GM18505 (cell line): ENCODE measurements around the gene RPTOR.

ENCODE experiments used
- ATAC-seq: cut with Tn5 transposase; IDR thresholded peaks from one replicate; pipeline ENCODE4 v1.9.1; 2021; ENCODE audit not compliant: unreplicated experiment
- POLR2A ChIP-seq: IDR thresholded peaks from 4 replicates; pipeline ENCODE4 v1.6.1; 2011; ENCODE audit warnings: borderline replicate concordance; ENCODE audit not compliant: insufficient read depth, insufficient read length; ENCODE audit errors: extremely low read depth

The RPTOR gene

DNA sequence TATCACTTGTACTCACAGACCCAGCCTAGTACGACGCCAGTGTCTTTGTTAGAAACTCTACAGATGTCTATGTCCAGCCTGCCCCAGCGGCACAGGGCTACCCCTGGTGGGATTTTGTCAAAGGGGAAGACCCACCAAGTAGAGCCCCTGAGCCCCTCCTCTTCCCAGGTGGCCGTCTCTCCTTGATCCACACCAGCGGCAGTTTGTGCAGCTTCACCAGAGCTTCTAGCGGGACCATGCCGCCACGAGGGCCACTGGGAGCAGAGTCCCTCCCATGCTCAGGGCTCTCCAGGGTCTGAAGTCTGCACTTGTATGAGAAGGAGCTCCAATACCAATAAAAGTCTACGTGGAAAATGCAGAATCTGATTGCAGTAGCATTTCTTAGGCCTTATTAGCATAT lies 157.1 kb downstream of the RPTOR start:
- no peak for TF ChIP-seq POLR2A
- no peak for ATAC-seq

DNA sequence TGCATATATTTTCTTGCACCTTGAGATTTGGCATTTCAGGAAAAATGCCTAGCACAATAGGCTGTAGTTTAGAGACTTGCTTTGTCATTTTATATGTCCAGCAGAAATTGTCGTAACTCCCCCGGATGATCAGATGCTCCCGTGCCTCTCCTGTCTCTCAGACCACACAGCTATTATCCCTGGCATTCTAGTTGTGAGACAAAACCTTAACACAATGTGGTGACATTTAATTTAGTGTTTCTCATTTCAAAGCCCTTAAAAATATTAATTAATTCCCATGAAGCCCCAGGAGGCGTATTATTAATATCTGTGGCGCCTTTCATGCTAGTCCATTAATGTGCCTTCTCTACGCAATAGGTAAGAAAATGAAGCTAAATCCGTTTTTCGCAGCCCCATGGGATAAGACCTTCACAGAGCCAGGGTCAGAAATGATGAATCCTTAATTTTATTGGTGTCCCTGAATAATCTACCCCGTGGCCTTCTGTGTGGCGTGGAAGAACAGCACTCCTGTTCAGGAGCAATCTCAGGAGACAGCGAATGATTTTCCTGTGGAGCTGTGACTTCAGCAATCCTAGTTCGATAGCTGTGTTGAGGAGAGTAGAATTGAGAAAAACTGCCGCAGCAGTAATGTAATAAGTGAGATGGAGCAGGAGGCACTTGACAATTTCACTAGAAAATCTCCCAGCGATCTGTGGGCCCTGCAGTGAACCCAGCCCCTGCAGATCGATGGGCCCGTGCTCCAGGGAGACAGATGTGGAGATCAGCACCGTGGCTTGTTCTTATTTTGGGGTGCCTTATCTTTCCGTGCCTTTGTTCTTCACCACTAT lies 157.9 kb downstream of the RPTOR start:
- no peak for TF ChIP-seq POLR2A
- ATAC-seq, result no peak

DNA sequence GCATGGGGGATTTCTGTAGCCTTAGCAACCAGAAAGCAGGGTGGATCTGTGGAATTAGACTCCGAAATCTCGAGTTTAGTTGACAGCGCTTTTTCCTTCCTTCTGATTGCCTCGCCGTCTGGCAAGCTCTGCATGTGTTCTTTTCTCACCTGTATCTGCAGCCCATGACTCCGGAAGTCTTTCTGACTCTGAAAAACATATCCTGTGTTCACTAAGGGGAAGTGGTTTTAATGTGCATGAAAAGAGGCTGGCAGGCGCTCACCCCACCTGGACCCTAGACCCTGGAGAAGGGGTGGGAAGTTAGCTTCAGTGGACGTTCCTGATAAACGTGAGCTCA lies 158.5 kb downstream of the RPTOR start:
- no peak for TF ChIP-seq POLR2A
- ATAC-seq, result no peak

DNA sequence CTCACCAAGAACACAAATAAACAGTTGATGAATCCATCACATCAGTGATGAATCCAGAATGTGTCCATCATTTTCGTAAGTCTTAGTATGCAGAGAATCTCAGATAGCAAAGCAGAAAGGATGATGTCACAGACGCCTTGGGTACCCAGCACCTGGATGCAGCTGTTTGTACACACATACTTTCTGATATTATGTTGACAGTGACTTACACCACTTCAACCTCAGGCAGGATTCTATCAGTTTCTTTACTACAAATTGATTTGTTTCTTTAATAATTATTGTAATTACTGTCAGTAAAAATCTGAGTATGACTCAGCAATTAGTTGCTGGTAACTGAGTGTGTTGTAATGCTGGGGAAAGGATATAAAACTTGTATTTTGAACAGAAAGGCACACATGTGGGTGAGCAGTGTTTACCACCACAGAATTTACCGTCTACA lies 159.8 kb downstream of the RPTOR start:
- TF ChIP-seq POLR2A, result no peak
- no peak for ATAC-seq

DNA sequence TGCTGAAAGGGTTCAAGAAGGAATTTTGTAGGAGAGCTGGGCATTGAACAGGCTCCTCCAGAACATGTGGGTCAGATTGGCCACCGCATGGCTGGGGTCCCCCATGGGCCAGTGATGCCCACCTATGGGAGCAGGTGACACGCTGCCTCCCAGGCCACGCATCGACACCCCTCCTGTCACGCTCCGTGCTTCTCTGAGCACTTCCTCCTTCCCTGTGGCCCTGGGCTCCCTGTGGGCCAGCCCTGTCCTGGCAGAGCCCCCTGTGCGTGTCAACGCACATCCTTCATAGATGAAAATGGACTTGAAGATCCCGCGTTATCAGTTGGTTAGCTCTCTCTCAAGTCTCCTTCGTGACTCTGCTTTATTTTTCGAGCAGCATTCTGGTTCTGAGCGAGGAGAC lies 160.3 kb downstream of the RPTOR start:
- ATAC-seq, result no peak
- TF ChIP-seq POLR2A, result no peak

DNA sequence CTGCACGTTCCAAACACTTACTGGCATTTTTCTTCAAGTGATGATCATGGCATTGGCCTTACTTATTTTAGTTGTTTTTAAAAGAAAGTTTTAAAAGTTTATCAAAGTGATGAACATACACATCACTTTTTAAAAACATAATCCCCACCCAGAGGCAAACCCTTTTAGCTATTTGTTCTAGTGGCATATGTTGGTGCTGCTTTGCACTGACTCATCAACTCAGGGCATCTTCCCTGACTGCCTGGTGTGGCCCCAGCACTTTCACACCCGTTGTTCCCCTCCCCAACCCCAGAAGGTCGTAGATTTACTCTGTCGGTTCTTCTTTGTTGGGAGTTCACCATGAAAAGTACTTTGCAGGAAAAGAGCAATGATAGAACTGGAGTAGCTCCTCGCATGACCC lies 161.3 kb downstream of the RPTOR start:
- no peak for TF ChIP-seq POLR2A
- no peak for ATAC-seq

DNA sequence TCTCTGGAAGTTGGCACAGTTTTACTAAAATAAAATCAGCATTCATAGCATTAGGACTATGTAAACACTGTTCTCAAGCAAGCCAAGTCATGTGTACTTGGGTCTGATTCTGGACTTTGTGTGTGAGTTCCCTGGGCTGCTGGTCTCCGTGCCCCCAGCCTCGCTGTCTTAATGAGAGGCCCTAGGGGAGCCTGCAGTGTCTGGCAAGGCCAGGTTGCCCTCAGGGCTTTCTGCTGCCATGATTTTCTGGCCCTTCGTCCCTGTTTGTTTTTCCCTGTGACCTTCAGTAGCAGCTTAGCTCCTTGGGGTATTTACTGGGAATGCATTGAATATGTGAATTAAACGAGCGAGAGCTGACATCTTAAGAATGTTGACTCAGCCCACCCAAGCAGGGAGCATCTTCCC lies 161.8 kb downstream of the RPTOR start:
- no peak for TF ChIP-seq POLR2A
- no peak for ATAC-seq

DNA sequence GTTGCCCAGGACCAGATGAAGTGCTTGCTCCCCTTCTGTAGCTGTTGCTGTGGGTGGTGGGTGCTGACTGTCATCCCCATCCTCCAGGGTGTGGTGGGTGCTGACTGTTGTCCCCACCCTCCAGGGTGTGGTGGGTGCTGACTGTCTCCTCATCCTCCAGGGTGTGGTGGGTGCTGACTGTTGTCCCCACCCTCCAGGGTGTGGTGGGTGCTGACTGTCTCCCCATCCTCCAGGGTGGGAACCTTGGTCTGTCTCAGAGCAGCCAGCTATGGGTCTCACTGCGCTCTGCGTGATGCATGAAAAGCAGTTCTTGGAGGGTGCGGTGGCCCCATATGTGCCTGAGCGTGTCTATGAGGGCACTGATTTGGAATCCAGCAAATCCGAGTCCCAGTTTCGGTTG lies 163.8 kb downstream of the RPTOR start:
- ATAC-seq, result no peak
- TF ChIP-seq POLR2A, result no peak

DNA sequence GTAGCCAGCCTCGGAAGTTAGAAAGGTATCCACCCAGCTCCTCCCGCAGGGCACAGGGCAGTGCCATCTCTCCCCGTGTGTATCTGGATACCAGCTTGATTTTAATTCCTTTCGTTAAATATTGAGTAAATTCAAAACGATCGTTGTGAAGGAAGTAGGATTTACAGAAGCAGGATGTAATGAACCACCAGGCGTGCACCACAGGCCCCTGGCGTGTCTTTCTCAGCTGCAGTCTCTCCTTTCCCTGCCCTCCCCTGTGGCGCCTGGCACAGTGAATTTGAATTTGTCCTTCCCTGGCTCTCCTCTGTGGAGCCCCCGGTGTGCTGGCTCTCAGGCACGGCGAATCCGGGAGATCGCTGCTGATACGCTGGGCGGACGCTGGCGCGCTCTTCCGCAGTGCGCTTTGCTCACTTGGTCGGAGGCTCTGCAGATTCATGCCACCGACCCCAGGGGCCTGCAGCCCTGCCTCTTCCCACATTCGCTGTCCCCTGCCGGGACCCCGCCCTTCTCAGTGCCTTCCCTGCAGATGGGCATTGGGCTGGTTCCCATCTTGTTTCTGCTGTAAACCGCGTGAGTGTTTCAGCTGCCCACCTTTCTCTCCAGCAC lies 164.6 kb downstream of the RPTOR start:
- no peak for ATAC-seq
- TF ChIP-seq POLR2A, result no peak

DNA sequence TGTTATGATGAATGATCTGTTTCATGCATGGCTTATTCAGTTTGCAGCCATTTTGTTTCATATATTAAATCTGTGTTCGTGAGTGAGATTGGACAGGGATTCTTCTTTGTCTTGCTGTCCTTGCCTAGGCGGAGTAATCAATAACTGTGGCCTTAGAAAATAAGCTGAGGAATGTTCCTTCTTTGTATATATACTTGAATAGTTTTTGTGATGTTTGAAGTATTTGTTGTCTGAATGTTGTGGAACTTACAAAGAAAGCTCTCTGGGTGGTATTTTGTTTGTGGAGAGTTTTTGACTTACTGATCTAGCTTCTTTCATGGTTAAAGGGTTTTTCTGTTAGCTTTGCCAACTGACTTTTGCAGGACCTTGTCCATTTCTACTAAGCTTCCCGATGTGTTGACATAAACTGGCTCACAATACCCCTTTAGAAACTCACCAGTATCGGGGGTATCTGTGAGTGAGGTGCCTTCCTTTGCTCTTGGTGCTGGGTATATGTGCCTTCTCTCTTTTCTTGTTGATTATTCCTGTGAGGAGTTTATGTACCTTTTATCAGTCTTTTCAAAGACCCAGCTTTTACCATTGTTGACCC lies 166.2 kb downstream of the RPTOR start:
- TF ChIP-seq POLR2A, result no peak
- no peak for ATAC-seq

DNA sequence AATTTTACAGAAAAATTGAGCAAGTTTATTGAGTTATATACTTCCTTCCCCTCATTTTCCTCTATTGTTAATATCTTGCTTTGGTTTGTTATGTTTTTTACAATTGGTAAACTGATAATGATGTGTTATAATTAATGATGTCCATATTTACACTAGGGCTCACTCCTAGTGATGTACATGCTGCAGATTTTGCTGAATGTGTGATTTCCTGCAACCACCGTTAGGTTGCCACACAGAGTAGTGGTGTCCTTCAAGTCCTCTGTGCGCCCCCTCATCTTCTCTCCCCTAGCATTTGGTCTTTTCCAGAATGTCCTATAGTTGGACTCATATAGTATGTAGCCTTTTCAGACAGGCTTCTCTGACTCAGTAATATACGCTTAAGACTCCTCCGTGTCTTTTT lies 167.5 kb downstream of the RPTOR start:
- ATAC-seq, result no peak
- no peak for TF ChIP-seq POLR2A

DNA sequence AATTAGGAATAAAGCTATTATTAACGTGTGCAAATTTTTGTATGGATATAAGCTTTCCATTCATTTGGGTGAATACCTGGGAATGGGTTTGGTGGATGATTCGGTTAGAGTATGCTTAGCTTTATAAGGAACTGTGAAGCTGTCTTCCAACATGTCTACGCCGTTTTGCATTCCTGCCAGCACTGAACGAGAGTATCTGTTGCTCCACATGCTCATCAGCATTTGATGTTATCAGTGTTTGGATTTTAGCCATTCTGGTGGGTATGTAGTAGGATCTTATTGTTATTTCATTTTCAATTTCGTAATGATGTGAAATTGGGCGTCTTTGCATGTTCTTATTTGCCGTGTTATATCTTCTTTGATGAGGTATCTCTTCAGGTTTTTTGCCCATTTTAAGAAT lies 168.0 kb downstream of the RPTOR start:
- ATAC-seq, result no peak

DNA sequence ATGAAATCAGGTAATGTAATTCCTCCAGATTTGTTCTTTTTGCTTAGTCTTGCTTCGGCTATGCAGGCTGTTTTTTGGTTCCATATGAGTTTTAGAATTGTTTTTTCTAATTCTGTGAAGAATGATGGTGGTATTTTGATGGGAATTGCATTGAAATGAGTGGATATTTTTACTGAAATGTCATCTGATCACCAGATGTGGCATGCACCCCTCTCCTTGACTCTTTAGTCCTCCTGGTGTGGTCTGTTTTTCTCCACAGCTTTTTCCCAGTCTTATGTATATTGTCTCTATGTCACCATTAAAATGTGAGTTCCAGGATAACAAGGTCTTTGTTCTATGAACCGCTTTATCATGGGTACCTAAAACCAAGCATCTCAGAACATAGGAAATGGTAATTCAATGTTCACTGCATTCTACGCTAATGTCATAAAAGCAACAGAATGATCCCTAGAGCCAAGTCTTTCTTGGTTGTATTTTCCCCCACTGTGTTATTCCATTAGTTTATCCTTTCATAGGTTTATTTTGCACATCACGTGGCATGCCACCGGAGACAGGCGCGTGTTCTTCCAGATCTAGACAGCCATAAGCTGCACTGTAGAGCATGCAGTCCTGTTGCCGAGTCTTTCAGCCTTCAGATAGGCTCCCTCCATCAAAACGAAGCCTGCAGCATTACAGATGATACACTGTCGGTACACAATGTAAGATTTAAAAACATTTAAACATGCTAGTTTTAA lies 172.5 kb downstream of the RPTOR start:
- ATAC-seq, result no peak
- TF ChIP-seq POLR2A, result no peak

More for the DNA sequence above, 168.0 kb downstream of the RPTOR start:
- no peak for TF ChIP-seq POLR2A
